ENCODE measurements around the gene CKS1B. TPM values are rescaled to one million over a fixed set of nuclear protein-coding genes. Genes with fewer than 3 reads are reported as not detected.
A peak's percentile ranks its signal among the peaks of the same experiment; 100 is the strongest.

Gene CKS1B
- total RNA-seq, 2 donors from 2014 or later, result 33.5 to 47.5 TPM

DNA sequence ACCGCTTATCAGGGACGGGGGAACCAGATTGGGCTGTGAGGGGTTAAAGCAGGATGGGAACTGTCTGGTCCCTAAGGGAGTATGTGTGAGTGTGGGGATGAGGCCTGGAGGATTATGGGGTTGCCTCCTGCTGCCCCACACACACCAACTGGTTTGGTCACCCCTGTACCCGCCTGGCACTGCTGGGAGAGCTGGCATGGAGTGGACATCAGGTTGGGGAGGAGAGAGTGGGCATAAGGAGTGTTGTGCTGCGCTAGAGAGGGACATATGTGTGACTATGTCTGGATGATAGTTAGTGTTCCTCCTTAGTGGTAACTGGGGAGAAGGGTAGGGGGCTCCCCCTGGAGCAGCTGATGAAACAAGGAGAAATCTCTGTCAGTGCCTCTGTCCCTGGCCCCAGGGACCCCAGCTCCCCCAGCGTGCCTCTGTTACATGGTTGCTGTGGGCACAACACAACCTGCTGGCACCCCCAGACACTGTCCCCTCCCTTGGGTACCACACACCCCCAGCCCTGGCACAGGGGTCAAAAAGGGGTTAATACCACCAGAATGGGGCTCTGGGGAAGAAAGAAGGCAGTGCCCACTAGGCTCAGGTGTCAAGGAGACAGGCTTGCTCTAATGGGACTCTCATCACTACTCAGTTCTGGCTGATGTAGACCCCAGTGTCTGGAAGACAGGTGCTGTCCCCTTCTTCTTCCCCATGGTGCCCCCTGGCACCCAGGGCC, 30.0 kb downstream of the CKS1B start:
- H3K9me3 ChIP-seq, result no peaks in the 10 kb centered on the region
- no peak for DNase-seq (ENCODE audit: low spot score)
- TF ChIP-seq POLR2AphosphoS5 (IDR thresholded peaks at IDR 0.05) (no peak), POLR2A (IDR thresholded peaks at IDR 0.05) (peak; percentile 7)
- H3K4me3 ChIP-seq, result peak overlapping the region; percentile 68 to 97
- H3K27me3 ChIP-seq (replicated peaks; ENCODE audit: insufficient read depth), result no peaks in the 10 kb centered on the region
- no peaks in the 10 kb centered on the region for H3K36me3 ChIP-seq
- WGBS, result 21% methylated on average over 5 of the region's 5 CpGs
- peaks cover 32% of the 10 kb centered on the region for H3K4me1 ChIP-seq (replicated peaks)
- intact Hi-C loops (cut with DNase I), result no loop called here
- H3K27ac ChIP-seq, result peak overlapping the region; percentile 100

DNA sequence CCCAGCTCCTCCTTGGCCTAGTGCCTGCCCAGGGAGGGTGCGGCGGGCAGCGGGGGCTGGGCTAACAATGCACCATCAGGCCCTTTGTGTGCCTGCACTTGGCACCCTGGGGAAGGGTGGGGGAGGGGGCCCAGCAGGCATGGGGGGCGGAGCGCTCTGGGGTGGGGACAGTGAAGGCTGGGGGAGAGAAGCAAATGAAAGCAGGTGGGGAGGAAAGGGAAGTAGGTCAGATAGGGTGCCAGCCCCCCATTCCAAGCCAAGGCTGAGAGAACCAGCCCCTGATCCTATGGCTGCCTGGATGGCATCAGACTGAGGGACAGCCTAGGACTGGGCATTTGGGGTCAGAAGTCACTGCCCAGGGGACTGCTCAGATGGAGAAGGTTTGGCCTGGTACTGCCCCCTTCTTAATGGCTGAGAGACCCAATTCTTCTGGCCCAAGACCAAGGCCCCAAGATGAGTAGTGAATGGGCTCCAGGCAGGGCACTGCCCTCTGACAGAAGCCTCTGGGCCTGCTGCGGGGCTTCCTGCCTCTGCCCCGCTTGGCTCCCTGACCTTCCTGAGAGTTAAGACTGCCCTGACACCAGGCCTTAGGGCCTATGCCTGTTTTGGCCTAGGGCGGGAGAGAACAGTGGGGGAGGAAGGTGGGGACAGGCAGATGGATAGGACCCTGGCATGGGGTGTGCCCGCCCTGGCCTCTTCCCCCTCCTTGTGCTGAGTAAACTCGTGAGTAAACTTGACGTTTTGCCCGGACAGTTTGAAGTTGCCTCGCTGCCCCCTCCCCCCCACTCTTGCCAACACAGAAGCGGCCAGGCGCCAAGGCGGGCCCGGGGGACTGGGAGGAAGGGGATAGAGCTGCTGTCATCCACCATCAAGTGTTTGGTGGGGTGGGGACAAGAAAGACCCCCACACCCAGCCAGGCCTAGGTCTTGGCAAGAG, 30.9 kb downstream of the CKS1B start:
- no peaks in the 10 kb centered on the region for H3K36me3 ChIP-seq
- intact Hi-C loops (cut with DNase I), result no loop called here
- H3K4me3 ChIP-seq, result peak overlapping the region; percentile 68 to 97
- peak; percentile 93 for DNase-seq (ENCODE audit: low spot score)
- H3K27ac ChIP-seq, result peak overlapping the region; percentile 100
- 32% methylated on average over 17 of the region's 17 CpGs for WGBS
- peaks cover 31% of the 10 kb centered on the region for H3K4me1 ChIP-seq (replicated peaks)
- H3K9me3 ChIP-seq, result no peaks in the 10 kb centered on the region
- no peaks in the 10 kb centered on the region for H3K27me3 ChIP-seq (replicated peaks; ENCODE audit: insufficient read depth)
- TF ChIP-seq POLR2AphosphoS5 (IDR thresholded peaks at IDR 0.05) (peak; percentile 81), POLR2A (IDR thresholded peaks at IDR 0.05) (peak; percentile 50)
- TF ChIP-seq, protein P1, sequence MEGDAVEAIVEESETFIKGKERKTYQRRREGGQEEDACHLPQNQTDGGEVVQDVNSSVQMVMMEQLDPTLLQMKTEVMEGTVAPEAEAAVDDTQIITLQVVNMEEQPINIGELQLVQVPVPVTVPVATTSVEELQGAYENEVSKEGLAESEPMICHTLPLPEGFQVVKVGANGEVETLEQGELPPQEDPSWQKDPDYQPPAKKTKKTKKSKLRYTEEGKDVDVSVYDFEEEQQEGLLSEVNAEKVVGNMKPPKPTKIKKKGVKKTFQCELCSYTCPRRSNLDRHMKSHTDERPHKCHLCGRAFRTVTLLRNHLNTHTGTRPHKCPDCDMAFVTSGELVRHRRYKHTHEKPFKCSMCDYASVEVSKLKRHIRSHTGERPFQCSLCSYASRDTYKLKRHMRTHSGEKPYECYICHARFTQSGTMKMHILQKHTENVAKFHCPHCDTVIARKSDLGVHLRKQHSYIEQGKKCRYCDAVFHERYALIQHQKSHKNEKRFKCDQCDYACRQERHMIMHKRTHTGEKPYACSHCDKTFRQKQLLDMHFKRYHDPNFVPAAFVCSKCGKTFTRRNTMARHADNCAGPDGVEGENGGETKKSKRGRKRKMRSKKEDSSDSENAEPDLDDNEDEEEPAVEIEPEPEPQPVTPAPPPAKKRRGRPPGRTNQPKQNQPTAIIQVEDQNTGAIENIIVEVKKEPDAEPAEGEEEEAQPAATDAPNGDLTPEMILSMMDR (IDR thresholded peaks at IDR 0.05), result peak in 1 of 4 experiments; percentile 6

GRCh38 chr1:155006601-155007101, 32.2 kb downstream of the CKS1B start:
- no peak for DNase-seq (ENCODE audit: low spot score)
- H3K9me3 ChIP-seq, result no peaks in the 10 kb centered on the region
- peak overlapping the region in 1 of 2 donors; percentile 51 for H3K4me3 ChIP-seq
- peak overlapping the region; percentile 100 for H3K27ac ChIP-seq
- peaks cover 43% of the 10 kb centered on the region for H3K4me1 ChIP-seq (replicated peaks)
- intact Hi-C loops (cut with DNase I), result no loop called here
- no peaks in the 10 kb centered on the region for H3K36me3 ChIP-seq
- no peaks in the 10 kb centered on the region for H3K27me3 ChIP-seq (replicated peaks; ENCODE audit: insufficient read depth)
- TF ChIP-seq, protein P1 (IDR thresholded peaks at IDR 0.05), result no peak
- TF ChIP-seq POLR2AphosphoS5 (IDR thresholded peaks at IDR 0.05), result no peak
- no peak for TF ChIP-seq POLR2A (IDR thresholded peaks at IDR 0.05)
- 52% methylated on average over 2 of the region's 2 CpGs for WGBS

DNA sequence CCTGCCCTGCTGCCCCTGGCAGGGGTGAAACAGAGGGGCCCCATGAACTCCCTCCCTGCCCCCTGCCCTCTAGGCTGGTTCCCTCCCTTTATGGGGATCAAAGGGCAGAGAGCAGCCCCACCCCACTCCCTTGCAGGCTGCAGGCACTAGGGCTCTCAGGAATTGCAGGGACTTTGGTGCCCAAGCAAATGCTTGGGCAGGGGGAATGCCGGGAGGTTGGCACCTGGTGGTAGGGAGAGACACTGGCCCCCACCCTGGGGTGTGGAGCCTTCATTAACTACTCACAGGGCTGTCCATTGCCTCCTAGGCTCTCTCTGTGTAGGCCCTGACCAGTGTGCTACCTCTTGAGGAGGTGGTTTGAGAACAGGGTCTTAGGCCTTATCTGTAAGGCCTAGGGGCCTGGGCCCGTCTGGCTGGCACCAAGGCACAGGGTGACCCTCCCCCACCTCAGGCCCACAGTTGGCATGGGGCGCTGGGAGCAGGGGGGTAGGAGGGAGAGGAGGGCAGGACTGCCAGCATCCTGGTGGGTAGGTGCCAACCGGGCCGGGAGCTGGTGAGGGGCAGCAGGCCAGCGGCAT, 32.9 kb downstream of the CKS1B start:
- Histone ChIP-seq H3K4me3 (peak overlapping the region; percentile 32 to 51), H3K36me3 (no peaks in the 10 kb centered on the region), H3K27ac (peak overlapping the region; percentile 100), H3K9me3 (no peaks in the 10 kb centered on the region), H3K4me1 (replicated peaks) (peaks cover 46% of the 10 kb centered on the region), H3K27me3 (replicated peaks; ENCODE audit: insufficient read depth) (no peaks in the 10 kb centered on the region)
- WGBS, result 41% methylated on average over 4 of the region's 6 CpGs
- peak; percentile 69 for DNase-seq (ENCODE audit: low spot score)
- intact Hi-C loops (cut with DNase I), result no loop called here
- TF ChIP-seq, protein P1 (IDR thresholded peaks at IDR 0.05), result no peak
- peak; percentile 59 for TF ChIP-seq POLR2AphosphoS5 (IDR thresholded peaks at IDR 0.05)
- no peak for TF ChIP-seq POLR2A (IDR thresholded peaks at IDR 0.05)
